ENCODE results near the gene CHRDL1. TPM values are rescaled to one million over a fixed set of nuclear protein-coding genes. Genes with fewer than 3 reads are reported as not detected.
"Not testable (repeated sequence)": the region's sequence is repeated elsewhere in the genome, so short reads cannot be mapped to it uniquely, and the experiment has no call there.

CHRDL1 gene, protein sequence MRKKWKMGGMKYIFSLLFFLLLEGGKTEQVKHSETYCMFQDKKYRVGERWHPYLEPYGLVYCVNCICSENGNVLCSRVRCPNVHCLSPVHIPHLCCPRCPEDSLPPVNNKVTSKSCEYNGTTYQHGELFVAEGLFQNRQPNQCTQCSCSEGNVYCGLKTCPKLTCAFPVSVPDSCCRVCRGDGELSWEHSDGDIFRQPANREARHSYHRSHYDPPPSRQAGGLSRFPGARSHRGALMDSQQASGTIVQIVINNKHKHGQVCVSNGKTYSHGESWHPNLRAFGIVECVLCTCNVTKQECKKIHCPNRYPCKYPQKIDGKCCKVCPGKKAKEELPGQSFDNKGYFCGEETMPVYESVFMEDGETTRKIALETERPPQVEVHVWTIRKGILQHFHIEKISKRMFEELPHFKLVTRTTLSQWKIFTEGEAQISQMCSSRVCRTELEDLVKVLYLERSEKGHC
- 5.1 TPM for polyA plus RNA-seq (ENCODE audit: insufficient read length)

DNA sequence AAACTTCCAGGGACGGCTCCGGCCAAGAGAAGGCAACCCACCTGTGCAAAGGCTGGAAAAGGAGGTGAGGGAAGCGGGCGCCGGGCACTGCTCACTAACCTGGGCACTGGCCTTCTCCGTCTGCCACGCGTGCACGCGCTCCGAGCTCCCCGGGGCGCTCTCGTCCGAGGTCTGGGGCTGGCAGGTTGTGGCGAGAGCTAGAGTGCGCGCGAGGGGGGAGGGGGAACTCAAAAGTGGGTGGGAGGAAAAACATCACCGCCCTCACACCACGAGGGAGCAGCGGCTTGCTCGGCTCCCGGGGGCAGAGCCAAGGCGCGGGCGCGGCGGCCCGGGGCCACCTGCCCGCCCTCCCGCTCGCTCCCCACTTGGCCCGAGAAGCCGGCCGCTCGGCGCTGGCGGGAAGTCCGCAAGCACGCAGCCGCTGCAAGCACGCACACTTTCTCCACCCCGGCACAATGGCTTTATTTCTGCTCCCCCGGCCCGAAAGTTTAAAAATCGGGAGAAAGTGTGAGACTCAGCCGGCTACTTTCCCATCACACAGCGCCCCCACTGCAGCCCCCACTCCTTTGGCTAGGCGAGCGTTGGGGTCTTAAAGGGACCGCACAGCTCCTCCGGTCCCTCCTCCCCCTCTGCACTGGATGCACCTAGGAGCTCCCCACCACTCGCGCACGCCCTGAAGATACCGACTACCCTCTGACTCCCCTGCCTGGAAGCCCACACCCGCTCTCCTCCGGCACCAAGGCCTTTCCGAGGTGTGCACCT, at the start of gene CHRDL1:
Gene CHRDL1, minus strand, starts transcription at position 173 of the 762 bp plus-strand sequence. CDS start 3,636 bp downstream, outside the sequence.
- peak; percentile 28 for DNase-seq

DNA sequence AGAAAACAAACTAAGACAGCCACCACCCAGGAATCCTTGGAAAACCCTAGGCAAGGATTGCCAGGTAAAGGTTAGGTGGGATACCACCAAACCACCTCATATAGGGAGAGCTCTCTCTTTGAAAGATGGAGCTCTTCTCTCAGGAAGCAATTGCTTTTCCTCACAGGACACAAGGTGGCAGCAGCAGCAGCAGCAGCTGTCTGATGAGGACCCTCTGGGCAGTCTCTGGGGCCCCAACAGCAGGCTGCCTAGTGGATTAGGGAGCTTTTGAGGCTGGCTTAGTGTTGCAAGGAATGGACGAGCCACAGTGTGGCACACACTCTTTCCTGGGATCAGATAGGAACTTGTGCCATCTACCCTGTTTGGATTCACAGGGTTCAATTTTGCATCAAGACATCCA, 41.4 kb upstream of the CHRDL1 start:
- no peak for DNase-seq

DNA sequence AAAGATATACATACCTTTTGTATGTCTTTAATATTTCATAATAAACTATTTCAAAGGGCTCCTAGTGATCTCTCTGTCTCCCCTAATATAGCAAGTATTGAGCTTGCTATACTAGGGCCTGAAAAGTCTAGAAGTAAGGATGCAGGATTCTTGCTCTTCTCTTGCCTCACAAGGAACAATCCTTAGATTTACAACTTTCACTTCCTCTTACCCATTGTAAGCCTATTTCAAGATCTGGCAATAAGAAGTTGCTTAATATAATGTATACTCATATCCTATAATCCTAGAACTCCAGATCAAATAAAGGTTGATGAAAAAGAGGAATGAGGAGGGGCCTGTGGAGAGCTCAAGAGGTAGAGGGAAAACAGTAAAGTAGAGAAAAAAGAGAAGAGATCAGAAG, 40.8 kb upstream of the CHRDL1 start:
- DNase-seq: no peak

DNA sequence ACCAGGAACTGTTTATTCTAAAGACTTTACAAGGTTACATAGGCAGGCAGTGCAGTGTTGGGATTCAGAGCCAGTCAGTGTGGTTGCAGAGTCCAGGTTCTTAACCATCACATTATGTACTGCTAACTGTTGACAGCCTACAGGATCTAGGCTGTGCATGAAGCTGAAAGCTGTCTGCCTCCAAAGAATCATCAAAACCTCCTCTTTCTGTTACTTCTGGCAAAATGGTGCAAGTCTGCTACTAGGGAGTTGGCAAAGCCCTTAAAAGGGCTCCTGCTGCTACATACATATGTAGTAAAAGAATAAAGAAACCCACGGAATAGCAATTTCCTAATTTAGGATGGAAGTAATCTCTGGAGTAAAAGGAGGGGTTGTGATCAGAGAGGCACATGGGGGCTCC, 40.4 kb upstream of the CHRDL1 start:
- no peak for DNase-seq

DNA sequence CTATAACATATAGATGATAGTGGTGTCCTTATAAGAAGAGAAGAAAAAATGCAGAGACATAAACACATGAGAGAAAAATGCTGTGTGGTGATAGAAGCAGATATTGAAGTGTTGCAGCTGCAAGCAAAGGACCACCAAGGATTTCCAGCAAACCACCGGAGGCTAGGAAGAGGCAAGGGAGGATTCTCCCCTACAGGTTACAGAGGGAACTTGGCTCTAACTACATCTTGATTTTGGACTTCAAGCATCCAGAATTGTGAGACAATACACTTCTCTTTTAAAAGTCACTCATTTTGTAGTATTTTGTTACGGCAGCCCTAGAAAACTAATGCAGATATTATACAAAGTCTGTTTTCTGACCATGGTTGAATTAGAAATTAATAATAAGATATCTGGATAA, 30.4 kb upstream of the CHRDL1 start:
- DNase-seq: no peak

DNA sequence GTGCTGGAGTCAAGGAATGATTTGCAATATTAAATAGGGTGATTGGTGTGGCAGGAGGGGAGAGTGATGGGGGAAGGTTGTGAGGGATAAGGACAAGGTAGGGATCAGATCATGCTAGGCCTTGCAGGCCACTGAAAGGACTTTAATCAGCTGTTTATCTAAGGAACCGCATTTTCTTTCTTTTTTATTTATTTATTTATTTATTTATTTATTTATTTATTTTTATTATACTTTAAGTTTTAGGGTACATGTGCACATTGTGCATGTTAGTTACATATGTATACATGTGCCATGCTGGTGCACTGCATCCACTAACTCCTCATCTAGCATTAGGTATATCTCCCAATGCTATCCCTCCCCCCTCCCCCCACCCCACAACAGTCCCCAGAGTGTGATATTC, 20.9 kb upstream of the CHRDL1 start:
- not testable (repeated sequence) for DNase-seq

DNA sequence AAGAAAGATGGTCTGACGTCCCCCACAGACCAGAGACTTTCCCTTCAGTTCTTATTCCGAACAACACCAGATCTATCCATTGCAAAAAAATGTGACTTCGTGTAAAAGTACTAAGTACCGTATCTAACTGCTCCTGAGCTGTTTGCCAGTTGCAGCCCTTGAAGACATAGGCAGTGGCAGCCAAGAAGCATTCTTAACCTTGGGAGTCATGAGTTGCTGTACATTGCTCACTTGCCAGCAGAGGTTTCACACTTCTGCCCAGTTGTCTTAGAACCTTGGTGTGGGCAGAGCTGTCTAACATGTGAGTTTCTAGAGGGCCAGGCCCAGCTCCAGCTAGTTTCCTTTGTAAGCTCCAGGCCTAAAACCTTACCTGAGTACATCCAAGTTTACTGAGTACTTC, 10.5 kb upstream of the CHRDL1 start:
- no peak for DNase-seq

DNA sequence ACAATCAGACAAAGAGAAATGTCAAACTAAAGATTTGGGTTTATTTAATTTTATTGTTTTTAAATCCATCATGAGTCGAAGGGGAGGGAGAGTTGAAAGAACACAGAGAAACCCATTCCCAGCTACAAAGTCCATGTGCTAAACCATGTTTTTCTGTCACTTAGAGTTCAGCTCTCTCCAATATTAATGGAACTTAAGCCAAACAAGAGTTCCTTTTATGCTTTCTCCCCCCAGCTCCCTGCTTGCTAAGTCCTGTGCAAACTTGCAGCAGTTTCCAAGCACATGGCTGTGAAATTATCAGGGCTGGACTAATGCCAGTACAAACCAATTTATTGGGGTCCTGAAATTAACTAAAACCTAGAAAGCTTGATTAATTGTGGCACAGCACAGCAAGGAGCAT, 9.7 kb upstream of the CHRDL1 start:
- DNase-seq: no peak

DNA sequence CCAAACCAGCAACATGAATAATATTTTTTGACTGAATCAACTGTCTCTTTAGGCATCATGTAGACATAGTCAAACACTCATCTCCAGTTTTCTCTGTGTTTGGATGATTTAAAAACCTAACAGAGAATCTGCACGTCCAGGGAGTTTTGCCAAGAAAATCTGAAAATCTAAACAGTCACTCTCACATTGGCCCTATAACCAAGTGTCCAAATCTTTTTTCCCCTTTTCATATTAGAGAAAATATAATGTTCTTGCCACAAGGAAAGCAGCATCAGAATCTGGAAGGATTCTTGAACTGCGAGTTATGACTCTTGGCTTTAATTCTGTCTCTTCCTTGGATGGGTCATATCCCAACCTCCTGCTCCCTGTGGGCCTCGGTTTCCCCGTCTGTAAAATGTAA, 8.8 kb upstream of the CHRDL1 start:
- DNase-seq: no peak

DNA sequence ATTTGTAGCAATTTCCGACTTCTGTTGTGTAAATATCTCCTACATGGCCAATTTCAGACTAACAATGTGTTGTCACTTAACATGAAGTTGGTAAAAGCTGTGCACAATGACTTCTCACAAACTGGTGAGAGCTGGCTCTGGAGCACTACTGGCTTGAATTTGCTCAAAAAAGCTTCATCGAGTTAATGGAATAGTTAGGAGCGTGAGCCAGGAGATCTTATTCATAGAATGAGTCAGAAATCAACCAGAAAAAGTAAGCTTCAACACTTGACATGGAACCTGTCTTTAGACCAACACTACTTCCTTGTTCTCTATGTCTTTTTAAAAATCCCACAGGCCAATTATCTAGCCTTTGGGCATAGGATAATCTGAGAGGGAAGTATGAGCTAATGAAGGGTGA, 7.9 kb upstream of the CHRDL1 start:
- DNase-seq: no peak

DNA sequence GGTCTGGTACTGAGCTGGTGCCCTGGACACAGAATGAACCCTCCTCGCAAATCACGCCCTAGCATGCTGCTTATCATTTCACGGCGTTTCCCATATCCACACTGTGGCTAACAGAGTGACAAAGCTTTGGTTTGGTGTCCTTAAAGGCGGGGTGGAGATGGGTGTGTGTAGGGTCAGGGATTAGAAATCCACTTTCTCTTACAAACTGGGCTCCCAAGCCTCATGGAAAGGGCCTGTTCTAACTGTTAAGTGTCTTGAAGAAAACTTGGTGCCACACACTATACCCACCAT, 735 bp upstream of the CHRDL1 start:
- DNase-seq: no peak

DNA sequence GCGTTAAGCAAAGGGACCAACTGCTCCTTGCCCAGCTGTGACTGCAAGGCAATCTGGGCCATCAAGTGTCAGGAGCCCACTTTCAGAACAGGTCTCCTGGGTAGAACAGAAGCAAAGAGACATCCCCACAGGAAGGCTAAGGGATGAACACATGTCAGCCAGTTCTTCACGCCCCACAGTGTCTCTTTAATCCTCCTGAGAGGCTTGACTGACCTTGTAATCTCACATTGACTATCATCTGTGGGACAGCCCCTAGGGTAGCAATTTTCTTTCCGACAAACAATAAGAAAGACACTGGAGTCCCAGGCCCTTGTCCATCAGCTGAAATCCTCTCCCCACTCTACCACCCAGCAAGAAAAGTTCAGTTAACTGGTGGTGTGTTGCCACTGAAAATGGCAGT, 1.0 kb downstream of the CHRDL1 start:
- no peak for DNase-seq

DNA sequence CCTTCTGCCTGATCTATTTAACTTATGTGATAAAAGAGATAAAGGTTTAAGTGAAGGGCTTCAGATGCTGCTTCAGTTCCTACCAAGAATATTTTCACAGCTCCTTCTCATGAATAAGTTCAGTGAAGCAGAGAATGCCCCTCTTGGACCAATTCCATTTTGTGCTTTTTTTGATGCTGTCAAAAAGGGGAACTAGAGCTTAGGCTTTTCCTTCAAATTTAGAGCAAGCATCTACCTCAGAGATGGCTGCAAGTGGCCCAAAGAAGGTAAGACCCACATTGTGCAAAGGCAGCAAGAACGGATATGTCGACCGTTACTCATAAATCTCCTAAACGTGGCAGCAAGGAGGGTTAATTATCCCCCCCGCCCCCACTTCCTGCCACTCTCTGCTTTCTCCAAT, 4.5 kb downstream of the CHRDL1 start:
- DNase-seq: no peak

DNA sequence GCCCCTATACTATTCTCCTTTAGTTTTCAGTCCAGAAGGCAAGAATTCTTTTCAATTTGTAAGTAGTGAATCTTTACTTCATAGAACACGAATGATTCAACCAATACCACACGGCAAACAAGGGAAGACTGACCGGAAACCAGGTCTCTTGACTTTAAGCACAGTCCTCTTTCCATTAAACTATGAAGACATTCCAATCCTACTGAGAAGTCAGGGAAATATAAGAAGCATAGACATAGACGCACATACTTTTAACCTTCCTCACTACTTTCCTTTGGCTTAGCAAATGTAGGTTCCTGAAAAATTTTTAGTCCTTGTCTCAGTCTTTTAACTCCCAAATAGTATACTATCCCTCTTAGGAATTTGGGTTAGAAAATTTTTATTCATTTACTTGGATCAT, 9.1 kb downstream of the CHRDL1 start:
- DNase-seq: no peak

DNA sequence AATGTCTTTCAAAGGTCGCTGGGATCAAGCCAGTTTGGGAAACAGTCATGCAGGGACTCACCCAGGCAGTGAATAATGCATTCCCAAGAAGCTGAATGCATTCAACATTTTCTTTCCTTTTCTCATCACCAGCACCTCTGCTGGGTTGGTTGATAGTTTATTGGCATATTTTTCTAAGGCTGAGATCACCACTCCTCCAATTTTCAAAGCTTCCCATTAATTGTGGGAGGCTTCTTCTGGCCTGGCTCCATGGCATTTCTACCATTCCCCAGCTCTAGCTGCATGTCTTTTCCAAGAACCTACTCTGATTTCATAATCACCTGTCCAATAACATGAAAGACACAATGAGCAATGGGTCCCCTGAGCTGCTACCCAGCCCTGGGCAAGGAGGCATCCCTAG, 35.8 kb downstream of the CHRDL1 start:
- no peak for DNase-seq

DNA sequence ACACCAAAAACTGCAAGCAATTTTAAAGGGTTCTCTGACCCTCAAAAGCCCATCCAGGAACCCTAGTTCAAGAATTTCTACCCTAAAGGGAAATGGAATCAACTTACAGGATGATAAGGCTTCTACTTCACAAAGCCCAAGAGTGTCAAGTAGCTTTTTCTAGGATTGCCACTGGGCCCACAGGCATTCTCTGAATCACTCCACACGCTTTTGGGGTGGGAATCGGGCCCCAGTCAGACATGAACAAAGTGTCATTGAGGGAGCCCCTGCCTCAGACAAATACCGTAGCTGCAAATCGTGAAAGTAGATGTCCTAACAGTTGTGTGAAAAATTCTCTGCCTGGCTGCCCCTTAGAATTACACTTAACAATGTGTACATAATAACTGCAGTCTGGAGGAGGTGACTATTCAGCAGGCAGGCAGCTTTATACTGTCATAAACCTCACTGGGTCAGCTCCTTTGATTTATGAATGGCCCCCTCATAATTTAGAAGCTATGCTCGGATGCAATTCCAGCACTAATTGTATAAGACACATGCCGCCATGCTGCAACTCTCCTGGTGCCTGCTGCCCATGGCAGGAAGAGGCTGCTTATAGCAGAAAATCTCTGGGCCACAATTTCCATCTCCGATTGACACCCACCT, 36.7 kb downstream of the CHRDL1 start:
- DNase-seq: no peak

DNA sequence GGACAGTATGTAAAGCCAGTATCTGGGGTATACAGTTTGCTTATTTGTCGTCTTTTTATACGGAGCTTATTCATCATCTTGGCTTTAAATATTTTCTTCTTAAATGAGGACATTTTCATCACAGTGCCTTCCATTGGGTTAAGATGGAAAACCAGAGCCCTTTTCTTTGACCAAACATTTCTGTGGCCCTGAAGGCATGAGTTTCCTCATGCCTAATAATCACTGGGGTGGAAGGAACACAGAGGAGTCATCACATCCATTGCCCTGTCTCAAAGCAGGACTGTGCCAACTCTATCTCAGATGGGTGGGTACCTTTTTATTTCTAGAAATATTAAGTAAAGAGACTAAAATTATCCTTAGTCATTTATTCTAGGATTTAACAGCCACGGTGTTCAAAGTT, 40.0 kb downstream of the CHRDL1 start:
- no peak for DNase-seq

DNA sequence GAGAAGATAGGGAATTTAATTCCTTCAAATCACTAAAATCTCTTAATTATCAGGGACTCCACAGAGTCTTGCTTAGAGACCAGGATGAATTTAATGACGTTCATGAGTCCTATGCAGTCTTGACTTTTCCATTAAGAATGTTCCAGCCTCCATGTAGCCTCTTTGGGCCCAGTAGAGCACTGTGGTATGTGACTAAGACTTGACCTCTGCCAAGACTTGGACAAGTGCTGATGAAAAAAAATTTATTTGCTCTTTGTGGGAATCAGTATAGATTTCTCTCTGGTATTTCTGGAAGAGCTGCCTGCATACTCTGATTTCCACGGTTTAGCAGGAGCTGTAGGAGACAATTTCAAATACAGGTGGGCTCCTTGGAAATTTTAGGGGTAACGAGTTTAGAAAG, 40.6 kb downstream of the CHRDL1 start:
- no peak for DNase-seq

DNA sequence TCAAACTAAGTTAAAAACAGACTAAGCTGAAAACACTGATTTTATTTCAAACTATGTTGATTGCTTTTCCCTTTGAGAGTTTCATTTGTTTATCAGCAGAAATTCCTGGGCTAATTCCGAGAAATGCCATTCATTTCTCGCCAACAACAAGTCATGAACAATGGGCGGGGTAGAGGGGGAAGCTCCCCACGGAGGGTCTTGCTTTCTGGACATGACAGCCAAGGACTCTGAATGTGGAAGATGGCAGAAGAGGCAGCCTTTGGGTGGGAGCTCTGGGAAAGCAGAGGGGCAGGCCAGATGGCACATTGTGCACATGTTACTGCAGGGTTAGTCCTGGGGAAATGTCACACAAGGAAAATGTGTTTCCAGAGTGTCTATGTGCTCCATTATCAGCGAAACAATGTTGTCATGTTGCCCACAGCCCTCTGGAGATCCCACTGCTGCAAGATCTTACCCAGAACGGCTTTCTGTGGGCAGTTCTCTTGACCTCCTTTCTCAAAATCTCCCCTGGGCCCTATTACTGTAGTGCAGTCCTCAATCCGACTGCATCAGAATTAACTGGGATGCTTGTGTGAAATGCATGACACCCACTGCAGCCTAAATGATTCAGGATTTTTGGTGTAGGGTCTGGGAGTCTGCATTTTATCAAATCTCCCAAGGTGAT, 45.0 kb downstream of the CHRDL1 start:
- no peak for DNase-seq

DNA sequence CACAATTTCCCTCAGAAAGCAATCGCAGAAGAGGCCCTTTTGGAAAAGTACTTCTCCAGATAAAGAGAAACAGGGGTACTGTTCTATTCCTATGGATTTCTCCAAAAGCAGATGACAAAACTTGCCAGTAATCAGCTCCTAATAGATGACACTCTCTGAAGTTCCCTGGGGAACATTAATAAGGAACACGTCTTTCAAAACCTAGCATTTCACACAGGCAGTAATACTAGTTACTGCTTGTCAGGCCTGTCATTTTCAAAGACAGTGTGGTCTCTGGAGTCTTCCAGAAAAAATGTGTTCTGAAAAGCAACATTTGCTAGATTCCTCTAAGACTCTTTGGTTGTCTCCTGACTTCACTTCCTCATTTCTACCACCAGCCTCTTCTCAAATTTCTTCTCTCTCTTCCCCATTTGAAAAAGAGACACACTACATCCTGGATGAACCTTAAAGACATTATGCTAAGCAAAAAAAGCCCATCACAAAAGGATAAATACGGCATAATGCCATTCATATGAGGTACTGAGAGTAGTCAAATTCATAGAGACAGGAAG, 47.3 kb downstream of the CHRDL1 start:
- DNase-seq: no peak

DNA sequence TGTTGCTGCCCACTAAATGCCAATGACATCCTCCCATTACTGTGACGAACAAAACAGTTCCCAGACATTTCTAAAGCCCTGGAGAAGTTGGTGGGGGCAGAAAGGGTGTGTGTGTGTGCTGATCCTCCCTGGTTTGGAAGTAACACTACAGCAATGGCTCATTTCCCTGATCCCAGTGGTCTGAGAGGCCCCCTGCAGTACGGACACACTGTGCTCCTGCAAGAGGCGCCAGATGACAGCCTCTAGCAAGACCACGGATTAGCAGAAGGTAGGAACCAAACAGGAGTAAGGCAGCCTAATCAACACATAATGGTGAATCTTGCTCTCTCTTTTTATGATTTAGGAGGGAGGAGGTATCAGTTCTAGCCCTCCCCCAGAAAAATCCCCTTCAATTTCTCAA, 49.6 kb downstream of the CHRDL1 start:
- DNase-seq: no peak

DNA sequence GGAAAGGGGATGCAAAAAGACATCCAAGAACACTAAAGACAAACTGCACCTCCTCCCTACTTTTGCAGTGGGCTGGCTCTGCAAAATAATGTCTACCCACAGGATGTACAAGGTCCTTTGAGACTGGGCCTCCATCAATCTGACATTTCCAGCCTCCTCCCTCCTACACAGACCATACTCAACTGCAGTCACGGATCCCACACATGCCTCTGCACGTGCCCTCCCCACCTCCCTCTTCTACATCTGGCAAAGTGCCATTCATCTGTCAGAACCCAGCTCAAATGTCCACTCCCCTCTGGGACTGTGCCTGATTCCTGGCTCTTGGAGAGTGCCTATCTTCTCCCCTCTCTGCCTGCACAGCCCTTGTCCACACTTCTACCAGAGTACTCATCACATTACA, 50.3 kb downstream of the CHRDL1 start:
- DNase-seq: no peak

Measured in hindlimb muscle (tissue), 1 donor.